ENCODE data around the gene TAS1R2. TPM values are rescaled to one million over a fixed set of nuclear protein-coding genes. Genes with fewer than 3 reads are reported as not detected.

Gene TAS1R2
- total and polyA plus RNA-seq, 2 of the 13 experiments (the other 11 are each of a cell fraction or from before 2014, with no cell fraction given) = not detected

DNA sequence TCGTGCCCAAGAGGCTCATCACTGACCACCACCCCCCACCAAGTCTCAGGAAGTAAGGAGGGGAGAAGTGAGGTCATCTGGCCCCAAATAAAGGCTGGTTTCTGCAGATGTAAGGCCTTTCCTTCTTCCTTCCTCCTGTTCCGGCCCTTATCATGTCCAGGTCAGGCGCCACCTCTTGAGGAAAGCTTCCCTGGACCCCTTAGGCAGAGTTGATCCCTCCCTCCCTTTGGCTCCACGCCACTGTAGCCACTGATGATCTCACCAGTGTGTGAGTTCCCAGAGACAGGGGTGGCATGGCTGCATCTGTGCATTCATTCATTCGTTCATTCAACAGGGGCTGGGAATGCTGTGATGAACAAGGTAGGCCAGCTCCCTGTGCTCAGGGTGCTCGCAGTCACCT, 59.2 kb downstream of the TAS1R2 start:
- ATAC-seq = no peak
- Histone ChIP-seq H3K79me2 (ENCODE audit: insufficient read depth, low read length) (no peaks in the 10 kb centered on the region), H3K4me2 (ENCODE audit: low read depth, low read length) (no peak overlapping the region), H3K9me3 (ENCODE audit: low read length) (no peaks in the 10 kb centered on the region), H3K36me3 (replicated peaks in 1 of 2; ENCODE audit: control insufficient read depth in 1 of 2, insufficient read depth in 2 of 2, low read length in 2 of 2) (no peaks in the 10 kb centered on the region), H3K4me1 (ENCODE audit: insufficient read depth, low read length) (peaks cover 5% of the 10 kb centered on the region; the same call in 1 of the 2 replicates), H3K4me3 (replicated peaks in 1 of 3; ENCODE audit: insufficient read depth in 1 of 3, low read depth in 2 of 3, low read length in 3 of 3) (no peak overlapping the region), H3K27me3 (ENCODE audit: control insufficient read depth in 1 of 2, insufficient read depth in 2 of 2, low read length in 2 of 2) (peaks cover 4 to 41% of the 10 kb centered on the region in 2 experiments; a peak in 3 of 5 replicates), H3K9ac (ENCODE audit: insufficient read depth, low read depth, low read length) (no peak overlapping the region), H2AFZ (ENCODE audit: low read length) (no peak overlapping the region), H3K27ac (ENCODE audit: extremely low read length, insufficient read depth, low read length) (no peak overlapping the region), H4K20me1 (ENCODE audit: insufficient read depth, low read length) (no peaks in the 10 kb centered on the region)
- intact Hi-C loops (cut with micrococcal nuclease; ENCODE audit: unreplicated experiment) = no loop called here
- FAIRE-seq = no peak
- CTCF ChIA-PET (ENCODE audit: low intra/inter-chr PET ratio, low total read pairs) = no interaction called here
- TF ChIP-seq PAWR (CRISPR knock-in tag; IDR thresholded peaks at IDR 0.05; ENCODE audit: borderline replicate concordance) (no peak), MYC (CRISPR knock-in tag; IDR thresholded peaks at IDR 0.05; ENCODE audit: borderline replicate concordance) (no peak), CBX2 (IDR thresholded peaks at IDR 0.05; ENCODE audit: low read depth, low read length) (no peak), CBX2 (CRISPR knock-in tag; IDR thresholded peaks at IDR 0.05; ENCODE audit: low read depth) (no peak), ZNF563 (CRISPR knock-in tag; IDR thresholded peaks at IDR 0.05) (no peak), ZNF652 (CRISPR knock-in tag; IDR thresholded peaks at IDR 0.05; ENCODE audit: borderline replicate concordance, low read depth) (no peak), SUZ12 (IDR thresholded peaks at IDR 0.05; ENCODE audit: low read depth, low read length) (no peak), NFE2L2 (IDR thresholded peaks at IDR 0.05; ENCODE audit: low read length) (no peak), NAIF1 (CRISPR knock-in tag; IDR thresholded peaks at IDR 0.05; ENCODE audit: borderline replicate concordance) (no peak), ZSCAN12 (CRISPR knock-in tag; IDR thresholded peaks at IDR 0.05) (no peak), KLF11 (CRISPR knock-in tag; IDR thresholded peaks at IDR 0.05) (no peak), MATR3 (CRISPR knock-in tag; IDR thresholded peaks at IDR 0.05) (no peak)
- TF ChIP-seq, protein P1, sequence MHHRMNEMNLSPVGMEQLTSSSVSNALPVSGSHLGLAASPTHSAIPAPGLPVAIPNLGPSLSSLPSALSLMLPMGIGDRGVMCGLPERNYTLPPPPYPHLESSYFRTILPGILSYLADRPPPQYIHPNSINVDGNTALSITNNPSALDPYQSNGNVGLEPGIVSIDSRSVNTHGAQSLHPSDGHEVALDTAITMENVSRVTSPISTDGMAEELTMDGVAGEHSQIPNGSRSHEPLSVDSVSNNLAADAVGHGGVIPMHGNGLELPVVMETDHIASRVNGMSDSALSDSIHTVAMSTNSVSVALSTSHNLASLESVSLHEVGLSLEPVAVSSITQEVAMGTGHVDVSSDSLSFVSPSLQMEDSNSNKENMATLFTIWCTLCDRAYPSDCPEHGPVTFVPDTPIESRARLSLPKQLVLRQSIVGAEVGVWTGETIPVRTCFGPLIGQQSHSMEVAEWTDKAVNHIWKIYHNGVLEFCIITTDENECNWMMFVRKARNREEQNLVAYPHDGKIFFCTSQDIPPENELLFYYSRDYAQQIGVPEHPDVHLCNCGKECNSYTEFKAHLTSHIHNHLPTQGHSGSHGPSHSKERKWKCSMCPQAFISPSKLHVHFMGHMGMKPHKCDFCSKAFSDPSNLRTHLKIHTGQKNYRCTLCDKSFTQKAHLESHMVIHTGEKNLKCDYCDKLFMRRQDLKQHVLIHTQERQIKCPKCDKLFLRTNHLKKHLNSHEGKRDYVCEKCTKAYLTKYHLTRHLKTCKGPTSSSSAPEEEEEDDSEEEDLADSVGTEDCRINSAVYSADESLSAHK (CRISPR knock-in tag; IDR thresholded peaks at IDR 0.05; ENCODE audit: borderline replicate concordance) = no peak
- POLR2A ChIA-PET = no interaction called here
- in situ Hi-C loops (cut with HindIII; ENCODE audit: extremely low pct_ligation_motif_present, low pct_unique_long_range_greater_than_20kb) = no loop called here
- no TSS peak for BruUV-seq (replicated peaks)
- no peak for DNase-seq (ENCODE audit: low spot score)
- WGBS (ENCODE audit: low lambda C conversion rate) = 4% methylated on average over 5 of the region's 6 CpGs

Data from HepG2 (cell line).